GM12891 (cell line): ENCODE results near the gene TMX1.

Experiments
- POLR2A ChIP-seq: IDR thresholded peaks from 2 replicates; pipeline ENCODE4 v1.6.1; 2011; ENCODE audit warnings: low read depth, low read length, control low read depth
- POU2F2 ChIP-seq: IDR thresholded peaks from 2 replicates; pipeline ENCODE4 v1.6.1; 2011; ENCODE audit warnings: low read depth, mild to moderate bottlenecking, control low read depth, low read length, moderate library complexity

- TF ChIP-seq POU2F2 (no peak), POLR2A (no peak)
Observed at GRCh38 chr14:51211149-51211548, 28.9 kb upstream of the TMX1 start.
